DOHH2 (cell line): ENCODE measurements around the gene CREB3L2.

Experiments
- CTCF ChIP-seq: fragments of 200-600 bp; sonication (generic); IDR thresholded peaks from one replicate; pipeline ENCODE4 v1.5.1; 2014; ENCODE audit warnings: antibody characterized with exemption, mild to moderate bottlenecking, low read depth, low read length; ENCODE audit not compliant: poor library complexity, severe bottlenecking
- EZH2phosphoT487 ChIP-seq: fragments of 200-600 bp; sonication (generic); IDR thresholded peaks from 2 replicates; pipeline ENCODE4 v1.6.1; 2017; ENCODE audit warnings: borderline replicate concordance, mild to moderate bottlenecking, antibody characterized with exemption, low read length, moderate library complexity, mixed read lengths

DNA sequence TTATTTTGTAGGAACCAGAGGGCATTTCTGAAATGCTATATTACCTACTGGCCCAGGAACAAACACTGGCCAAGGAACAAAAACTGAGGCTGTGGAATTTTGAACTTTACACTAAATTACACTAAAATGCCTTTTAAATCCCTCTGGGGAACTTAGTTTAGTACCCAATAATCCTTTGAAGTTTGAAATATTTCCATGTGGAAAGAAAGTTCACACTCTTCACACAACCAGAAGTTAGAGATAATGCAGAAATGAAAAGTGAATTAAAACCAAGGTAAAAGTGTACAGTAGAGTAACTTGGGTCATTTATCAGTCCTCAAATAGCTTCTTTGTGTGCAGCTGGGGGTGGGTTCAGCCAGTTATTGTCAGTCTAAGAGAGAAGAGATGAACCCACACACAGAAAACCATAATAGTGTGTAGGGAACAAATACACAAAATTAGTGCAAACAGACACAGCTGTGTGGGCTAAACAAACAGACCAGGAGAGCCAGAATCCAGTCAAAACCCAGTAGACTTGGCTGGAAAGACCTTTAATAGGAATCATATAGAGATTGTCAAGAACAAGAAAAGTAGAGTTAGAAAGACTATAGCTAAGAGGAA, 108.6 kb downstream of the CREB3L2 start:
- no peak for TF ChIP-seq CTCF
- TF ChIP-seq EZH2phosphoT487 = no peak
